PFSK-1 (cell line): ENCODE measurements around the gene SAMD11.

ENCODE experiments used
- POLR2AphosphoS5 ChIP-seq: IDR thresholded peaks from 2 replicates; pipeline ENCODE4 v1.6.1; 2012; ENCODE audit warnings: low read depth, mild to moderate bottlenecking, control low read depth, low read length, moderate library complexity
- SIN3A ChIP-seq: IDR thresholded peaks from 2 replicates; pipeline ENCODE4 v1.6.1; 2012; ENCODE audit warnings: mild to moderate bottlenecking, low read length, moderate library complexity, borderline replicate concordance; ENCODE audit not compliant: insufficient read depth
- TAF1 ChIP-seq: IDR thresholded peaks from 2 replicates; pipeline ENCODE4 v1.6.1; 2012; ENCODE audit warnings: low read length, control low read depth, borderline replicate concordance; ENCODE audit not compliant: insufficient read depth
- TF ChIP-seq, protein P1 (sequence below), 2 experiments: IDR thresholded peaks; 2 replicates each; pipeline versions ENCODE4 v1.6.1 to v1.8.0; 2011 to 2012; ENCODE audit warnings: low read depth in 2 of 2, low read length in 2 of 2, control low read depth in 1 of 2, inconsistent platforms in 1 of 2, mild to moderate bottlenecking in 1 of 2, moderate library complexity in 1 of 2; ENCODE audit not compliant: insufficient read depth in 1 of 2

- TF ChIP-seq, protein P1, sequence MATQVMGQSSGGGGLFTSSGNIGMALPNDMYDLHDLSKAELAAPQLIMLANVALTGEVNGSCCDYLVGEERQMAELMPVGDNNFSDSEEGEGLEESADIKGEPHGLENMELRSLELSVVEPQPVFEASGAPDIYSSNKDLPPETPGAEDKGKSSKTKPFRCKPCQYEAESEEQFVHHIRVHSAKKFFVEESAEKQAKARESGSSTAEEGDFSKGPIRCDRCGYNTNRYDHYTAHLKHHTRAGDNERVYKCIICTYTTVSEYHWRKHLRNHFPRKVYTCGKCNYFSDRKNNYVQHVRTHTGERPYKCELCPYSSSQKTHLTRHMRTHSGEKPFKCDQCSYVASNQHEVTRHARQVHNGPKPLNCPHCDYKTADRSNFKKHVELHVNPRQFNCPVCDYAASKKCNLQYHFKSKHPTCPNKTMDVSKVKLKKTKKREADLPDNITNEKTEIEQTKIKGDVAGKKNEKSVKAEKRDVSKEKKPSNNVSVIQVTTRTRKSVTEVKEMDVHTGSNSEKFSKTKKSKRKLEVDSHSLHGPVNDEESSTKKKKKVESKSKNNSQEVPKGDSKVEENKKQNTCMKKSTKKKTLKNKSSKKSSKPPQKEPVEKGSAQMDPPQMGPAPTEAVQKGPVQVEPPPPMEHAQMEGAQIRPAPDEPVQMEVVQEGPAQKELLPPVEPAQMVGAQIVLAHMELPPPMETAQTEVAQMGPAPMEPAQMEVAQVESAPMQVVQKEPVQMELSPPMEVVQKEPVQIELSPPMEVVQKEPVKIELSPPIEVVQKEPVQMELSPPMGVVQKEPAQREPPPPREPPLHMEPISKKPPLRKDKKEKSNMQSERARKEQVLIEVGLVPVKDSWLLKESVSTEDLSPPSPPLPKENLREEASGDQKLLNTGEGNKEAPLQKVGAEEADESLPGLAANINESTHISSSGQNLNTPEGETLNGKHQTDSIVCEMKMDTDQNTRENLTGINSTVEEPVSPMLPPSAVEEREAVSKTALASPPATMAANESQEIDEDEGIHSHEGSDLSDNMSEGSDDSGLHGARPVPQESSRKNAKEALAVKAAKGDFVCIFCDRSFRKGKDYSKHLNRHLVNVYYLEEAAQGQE (IDR thresholded peaks at IDR 0.05; ENCODE audit: insufficient read depth in 1 of 2, low read depth in 2 of 2, low read length in 2 of 2), result no peak
- TF ChIP-seq POLR2AphosphoS5, result no peak
- no peak for TF ChIP-seq SIN3A
- TF ChIP-seq TAF1, result no peak
Measured at GRCh38 chr1:975365-975764, 51.6 kb downstream of the SAMD11 start.
